Liver (tissue), 9 donors: ENCODE data around the gene ULK1. TPM values are rescaled to one million over a fixed set of nuclear protein-coding genes. Genes with fewer than 3 reads are reported as not detected.

Experiments used
- DNase-seq: peaks from one replicate; pipeline ENCODE4 v3.0.0-alpha.2; 2017; ENCODE audit warnings: low spot score
- H3K27ac ChIP-seq, 2 donors: one replicate each; pipeline ENCODE4 v1.7.0; 2013; ENCODE audit warnings: inconsistent platforms in 2 of 2, low read length in 2 of 2, control low read depth in 1 of 2, low read depth in 1 of 2, mild to moderate bottlenecking in 1 of 2
- H3K27me3 ChIP-seq, 4 donors: one replicate each; pipeline versions ENCODE4 v1.6.1 to v1.7.0; 2013; ENCODE audit warnings: low read length in 3 of 4, inconsistent platforms in 1 of 4, mild to moderate bottlenecking in 1 of 4, moderate library complexity in 1 of 4; ENCODE audit not compliant: control insufficient read depth in 4 of 4, insufficient read depth in 4 of 4
- H3K36me3 ChIP-seq, 4 donors: one replicate each; pipeline versions ENCODE4 v1.6.1 to v1.7.0; 2013; ENCODE audit warnings: low read length in 3 of 4, mild to moderate bottlenecking in 3 of 4, low read depth in 1 of 4, moderate library complexity in 1 of 4; ENCODE audit not compliant: control insufficient read depth in 4 of 4, insufficient read depth in 3 of 4
- H3K4me1 ChIP-seq, 4 donors: one replicate each; pipeline versions ENCODE4 v1.6.1 to v1.7.0; 2013; ENCODE audit warnings: low read length in 3 of 4, mild to moderate bottlenecking in 3 of 4, moderate library complexity in 1 of 4; ENCODE audit not compliant: control insufficient read depth in 4 of 4, insufficient read depth in 4 of 4
- H3K4me3 ChIP-seq, 3 donors: one replicate each; pipeline versions ENCODE4 v1.6.1 to v1.7.0; 2013; ENCODE audit warnings: low read length in 3 of 3, control low read depth in 1 of 3, low read depth in 1 of 3, mild to moderate bottlenecking in 1 of 3
- H3K9ac ChIP-seq, 2 donors: one replicate each; pipeline ENCODE4 v1.7.0; 2013; ENCODE audit warnings: low read length in 2 of 2, mild to moderate bottlenecking in 2 of 2, moderate library complexity in 2 of 2, control low read depth in 1 of 2, low read depth in 1 of 2
- H3K9me3 ChIP-seq, 4 donors: one replicate each; pipeline versions ENCODE4 v1.6.1 to v1.7.0; 2013; ENCODE audit warnings: low read length in 3 of 4; ENCODE audit not compliant: control insufficient read depth in 4 of 4
- ATF3 ChIP-seq: IDR thresholded peaks from 2 replicates; pipeline ENCODE4 v1.6.1; 2016; ENCODE audit warnings: antibody characterized with exemption
- CTCF ChIP-seq: fragments of 150-350 bp; IDR thresholded peaks from 2 replicates; pipeline ENCODE4 v1.5.1; 2017; ENCODE audit warnings: improper control_type of control experiment, low read depth, low read length; ENCODE audit not compliant: missing input control
- EGR1 ChIP-seq, 2 donors: IDR thresholded peaks; 2 replicates each; pipeline ENCODE4 v1.6.1; 2016 to 2018; ENCODE audit warnings: antibody characterized with exemption in 2 of 2, low read depth in 2 of 2
- FOXA1 ChIP-seq: IDR thresholded peaks from 2 replicates; pipeline ENCODE4 v1.6.1; 2016; ENCODE audit warnings: antibody characterized with exemption
- FOXA2 ChIP-seq: IDR thresholded peaks from 2 replicates; pipeline ENCODE4 v1.6.1; 2016; ENCODE audit warnings: antibody characterized with exemption
- GABPA ChIP-seq, 2 donors: IDR thresholded peaks in 1 of 2; conservative IDR thresholded peaks in 1 of 2; 2 replicates each; pipeline ENCODE4 v1.6.1; 2016; ENCODE audit warnings: antibody characterized with exemption in 2 of 2, mild to moderate bottlenecking in 1 of 2, moderate library complexity in 1 of 2
- HNF4A ChIP-seq, 2 donors: conservative IDR thresholded peaks; 2 replicates each; pipeline ENCODE4 v1.6.1; 2016; ENCODE audit warnings: antibody characterized with exemption in 2 of 2, mild to moderate bottlenecking in 2 of 2
- HNF4G ChIP-seq: IDR thresholded peaks from 2 replicates; pipeline ENCODE4 v1.6.1; 2016; ENCODE audit warnings: antibody characterized with exemption
- MAX ChIP-seq: IDR thresholded peaks from 2 replicates; pipeline ENCODE4 v1.6.1; 2016; ENCODE audit warnings: antibody characterized with exemption
- NR2F2 ChIP-seq: IDR thresholded peaks from 2 replicates; pipeline ENCODE4 v1.6.1; 2016; ENCODE audit warnings: antibody characterized with exemption
- RAD21 ChIP-seq, 2 donors: IDR thresholded peaks; 2 replicates each; pipeline ENCODE4 v1.6.1; 2016; ENCODE audit warnings: antibody characterized with exemption in 2 of 2, mild to moderate bottlenecking in 2 of 2
- REST ChIP-seq: IDR thresholded peaks from 2 replicates; pipeline ENCODE4 v1.6.1; 2016; ENCODE audit warnings: antibody characterized with exemption, mild to moderate bottlenecking
- SP1 ChIP-seq: IDR thresholded peaks from 2 replicates; pipeline ENCODE4 v1.6.1; 2018; ENCODE audit warnings: antibody characterized with exemption, mild to moderate bottlenecking
- TAF1 ChIP-seq: conservative IDR thresholded peaks from 2 replicates; pipeline ENCODE4 v1.6.1; 2016; ENCODE audit warnings: antibody characterized with exemption, mild to moderate bottlenecking
- YY1 ChIP-seq: IDR thresholded peaks from 2 replicates; pipeline ENCODE4 v1.6.1; 2016; ENCODE audit warnings: antibody characterized with exemption, mild to moderate bottlenecking
- ZBTB33 ChIP-seq: IDR thresholded peaks from 2 replicates; pipeline ENCODE4 v1.6.1; 2016; ENCODE audit warnings: antibody characterized with exemption
- WGBS: extraction: QIAGEN DNeasy Blood & Tissue Kit; methylation state at CpG from one replicate; pipeline ENCODE4 v1.1.7; 2013; 5-methylcytosine and 5-hydroxymethylcytosine counted together
- polyA plus RNA-seq, 2 donors: library from polyadenylated mRNA; stranded (reverse) in 1 of 2; unstranded in 1 of 2; fragments of 200-250 nt in 1 of 2; fragments of >200 nt in 1 of 2; fragmentation: Nextera tagmentation in 1 of 2; extraction: Ambion mirVana in 1 of 2; gene quantifications; one replicate each; pipeline versions ENCODE4 v1.2.1 to v1.2.3, GENCODE V29; 2013 to 2015
- total RNA-seq, 2 donors: library from RNA; depleted of rRNA; stranded (reverse); fragments of >200 nt; gene quantifications; one replicate each; pipeline ENCODE4 v1.2.3, GENCODE V29; 2014
- donor health status: healthy.
- donor health status: healthy.
- donor health status: healthy.
- donor health status: healthy.
- donor health status: healthy.

Gene ULK1
- total and polyA plus RNA-seq, 4 donors = 12.5 to 41.7 (median 15.1) TPM

GRCh38 chr12:131896080-131896810 lies 1.8 kb downstream of the ULK1 start (continued):
- TF ChIP-seq HNF4A (conservative IDR thresholded peaks at IDR 0.05) = peak; percentile 46 to 69
- no peak for TF ChIP-seq MAX

- Histone ChIP-seq H3K27me3 (no peaks in the 10 kb centered on the region), H3K4me3 (no peak overlapping the region), H3K4me1 (peaks cover 5 to 22% (median 13%) of the 10 kb centered on the region in 4 donors), H3K9ac (peak overlapping the region in 1 of 2 donors; percentile 24), H3K9me3 (no peaks in the 10 kb centered on the region), H3K27ac (peak overlapping the region; percentile 95 to 98), H3K36me3 (peaks cover 0 to 6% (median 0%) of the 10 kb centered on the region in 4 donors)
- WGBS = 58% methylated on average over 14 of the region's 14 CpGs
- DNase-seq = no peak
- no peak for TF ChIP-seq CTCF
- TF ChIP-seq EGR1 (IDR thresholded peaks at IDR 0.05; ENCODE audit: low read depth in 2 of 2) = no peak
- no peak for TF ChIP-seq GABPA (IDR thresholded peaks at IDR 0.05 in 1 of 2, conservative IDR thresholded peaks at IDR 0.05 in 1 of 2)
- no peak for TF ChIP-seq ATF3
- no peak for TF ChIP-seq REST
- TF ChIP-seq SP1 = no peak
- no peak for TF ChIP-seq TAF1
- no peak for TF ChIP-seq FOXA1
- no peak for TF ChIP-seq RAD21 (IDR thresholded peaks at IDR 0.05)
- TF ChIP-seq NR2F2 = no peak
- no peak for TF ChIP-seq YY1
Measured at GRCh38 chr12:131896811-131897270, 2.4 kb downstream of the ULK1 start.

GRCh38 chr12:131897276-131897675 lies 2.9 kb downstream of the ULK1 start:
- Histone ChIP-seq H3K27ac (peak overlapping the region; percentile 95 to 98), H3K36me3 (peaks cover 0 to 6% (median 0%) of the 10 kb centered on the region in 4 donors), H3K9me3 (no peaks in the 10 kb centered on the region), H3K4me1 (peaks cover 5 to 25% (median 13%) of the 10 kb centered on the region in 4 donors), H3K27me3 (no peaks in the 10 kb centered on the region), H3K9ac (peak overlapping the region in 1 of 2 donors; percentile 24), H3K4me3 (no peak overlapping the region)
- DNase-seq = peak; percentile 33
- TF ChIP-seq NR2F2 (no peak), FOXA2 (no peak), YY1 (no peak), SP1 (no peak), FOXA1 (no peak), GABPA (IDR thresholded peaks at IDR 0.05 in 1 of 2, conservative IDR thresholded peaks at IDR 0.05 in 1 of 2) (no peak), HNF4A (conservative IDR thresholded peaks at IDR 0.05) (no peak), MAX (no peak), ZBTB33 (no peak), TAF1 (no peak), ATF3 (no peak), EGR1 (IDR thresholded peaks at IDR 0.05; ENCODE audit: low read depth in 2 of 2) (no peak), REST (no peak), HNF4G (no peak)
- 94% methylated on average over 18 of the region's 18 CpGs for WGBS
